Fibroblast of skin of abdomen (primary cell): Measurements from ENCODE around the gene RCAN3.
A peak's percentile ranks its signal among the peaks of the same experiment; 100 is the strongest.
"Not testable (repeated sequence)": the region's sequence is repeated elsewhere in the genome, so short reads cannot be mapped to it uniquely, and the experiment has no call there.

Experiments
- DNase-seq: peaks from one replicate; pipeline ENCODE4 v3.0.0-alpha.2; 2013

The RCAN3 gene

DNA sequence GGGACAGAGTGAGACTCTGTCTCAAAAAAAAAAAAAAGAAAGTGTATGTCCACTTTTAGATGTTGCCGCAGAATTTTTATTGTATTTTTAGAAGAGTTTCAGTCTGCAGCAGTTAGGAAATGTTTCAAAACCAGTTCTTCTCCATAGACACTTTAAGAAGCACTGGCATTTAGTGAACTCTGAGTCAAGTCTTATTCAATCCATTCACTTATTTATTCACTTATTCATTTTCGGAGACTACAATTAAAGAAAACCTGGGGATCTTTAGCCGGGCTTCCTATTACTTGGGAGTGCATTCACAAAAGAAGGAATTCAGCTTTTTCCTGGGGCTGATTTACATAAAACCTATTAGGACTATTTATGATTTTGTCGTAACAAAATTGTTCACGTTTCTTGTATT, 12.3 kb downstream of the RCAN3 start:
- DNase-seq: no peak

DNA sequence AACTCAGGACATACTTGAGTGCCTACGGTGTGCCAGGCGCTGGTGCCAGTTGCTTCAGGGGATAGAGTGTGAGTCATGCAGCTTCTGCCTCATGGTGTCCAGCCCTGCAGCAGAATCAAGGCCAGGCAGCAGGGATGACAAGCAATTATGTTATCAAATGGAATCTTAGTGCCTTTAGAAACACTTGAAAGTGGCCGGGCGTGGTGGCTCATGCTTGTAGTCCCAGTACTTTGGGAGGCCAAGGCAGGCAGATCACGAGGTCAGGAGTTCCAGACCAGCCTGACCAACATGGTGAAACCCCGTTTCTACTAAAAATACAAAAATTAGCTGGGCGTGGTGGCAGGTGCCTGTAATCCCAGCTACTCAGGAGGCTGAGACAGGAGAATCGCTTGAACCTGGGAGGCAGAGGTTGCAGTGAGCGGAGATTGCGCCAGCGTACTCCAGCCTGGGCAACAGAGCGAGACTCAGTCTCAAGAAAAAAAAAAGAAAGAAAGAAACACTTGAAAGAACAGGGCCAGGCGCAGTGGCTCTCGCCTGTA, 13.1 kb downstream of the RCAN3 start:
- DNase-seq: peak; percentile 5

DNA sequence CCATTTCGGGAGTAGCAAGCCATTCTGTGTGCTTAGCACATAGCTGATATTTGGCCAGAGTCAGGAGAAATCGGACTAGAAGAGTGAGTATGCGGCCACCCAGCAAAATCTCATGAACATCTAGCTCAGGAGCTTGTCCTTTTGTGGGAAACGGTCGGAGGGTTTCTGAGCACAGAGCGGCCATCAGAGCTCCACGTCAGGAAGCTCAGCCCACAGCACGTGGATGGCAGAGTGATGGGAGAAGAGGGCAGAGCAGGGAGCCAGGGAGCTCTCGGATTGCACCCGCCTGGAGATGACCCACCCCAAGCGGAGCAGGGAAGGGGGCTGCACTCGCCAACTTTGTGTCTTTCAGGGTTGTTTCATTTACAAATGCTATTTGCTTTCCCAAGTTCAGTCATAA, 13.9 kb downstream of the RCAN3 start:
- no peak for DNase-seq

DNA sequence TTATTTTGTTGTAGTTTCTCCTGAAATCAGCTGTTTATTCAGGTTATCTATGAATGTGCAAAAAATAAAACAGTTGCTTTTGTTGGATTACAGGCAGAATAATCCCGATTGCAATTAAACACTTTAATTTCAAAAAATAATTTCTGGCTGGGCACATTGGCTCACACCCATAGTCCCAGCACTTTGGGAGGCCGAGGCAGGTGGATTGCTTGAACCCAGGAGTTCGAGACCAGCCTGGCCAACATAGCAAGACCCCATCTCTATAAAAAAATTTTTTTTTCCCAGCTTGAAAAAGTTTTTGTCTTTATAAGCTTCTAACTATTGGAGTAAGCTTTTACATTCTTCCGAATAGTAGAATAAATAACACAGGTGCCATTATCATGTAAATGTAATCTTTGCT, 15.3 kb downstream of the RCAN3 start:
- no peak for DNase-seq

DNA sequence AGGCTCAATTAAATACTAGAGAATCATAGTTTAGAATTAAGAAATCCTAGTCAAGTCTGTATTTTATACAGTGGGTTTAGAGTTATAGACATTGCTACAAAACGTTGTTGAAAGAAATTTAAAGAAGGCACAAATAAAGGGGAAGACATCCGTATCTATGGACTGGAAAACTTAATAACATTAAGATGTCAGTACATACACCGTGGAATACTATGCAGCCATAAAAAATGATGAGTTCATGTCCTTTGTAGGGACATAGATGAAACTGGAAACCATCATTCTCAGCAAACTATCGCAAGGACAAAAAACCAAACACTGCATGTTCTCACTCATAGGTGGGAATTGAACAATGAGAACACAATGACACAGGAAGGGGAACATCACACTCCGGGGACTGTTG, 17.6 kb downstream of the RCAN3 start:
- DNase-seq: not testable (repeated sequence)

DNA sequence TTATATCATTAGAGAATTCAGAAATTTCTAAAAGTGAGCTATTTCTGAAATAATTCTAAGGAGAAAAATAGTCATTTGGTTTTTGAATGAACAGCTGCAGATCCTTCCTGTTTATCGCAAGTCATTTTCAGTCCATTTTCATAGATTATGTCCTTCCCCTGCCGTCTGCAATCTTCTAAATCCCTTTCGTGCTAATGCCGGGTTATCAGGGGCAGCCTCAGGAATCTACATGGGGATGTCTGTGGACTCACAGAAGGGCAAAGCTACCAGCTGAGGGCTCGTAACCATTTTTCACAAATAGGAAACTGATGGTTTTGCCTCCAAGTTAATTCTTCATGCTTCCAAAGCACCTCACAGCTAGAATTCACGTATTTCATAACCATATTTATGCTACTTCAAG, 23.0 kb downstream of the RCAN3 start:
- DNase-seq: no peak

DNA sequence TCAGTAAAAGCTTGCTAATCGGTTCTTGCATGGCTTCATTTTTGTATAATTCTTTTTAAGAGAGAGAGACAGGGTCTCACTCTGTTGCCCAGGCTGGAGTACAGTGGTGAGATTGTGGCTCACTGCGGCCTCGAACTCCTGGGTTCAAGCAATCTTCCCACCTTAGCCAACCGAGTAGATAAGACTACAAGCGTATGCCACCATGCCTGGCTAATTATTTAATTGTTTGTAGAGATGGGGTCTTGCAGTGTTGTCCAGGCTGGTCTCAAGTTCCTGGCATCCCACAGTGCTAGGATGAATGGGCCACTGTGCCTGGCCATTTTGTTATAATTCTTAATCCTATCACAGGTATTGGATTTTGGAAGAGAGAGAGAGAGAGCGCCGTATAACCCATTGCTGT, 23.4 kb downstream of the RCAN3 start:
- DNase-seq: no peak

DNA sequence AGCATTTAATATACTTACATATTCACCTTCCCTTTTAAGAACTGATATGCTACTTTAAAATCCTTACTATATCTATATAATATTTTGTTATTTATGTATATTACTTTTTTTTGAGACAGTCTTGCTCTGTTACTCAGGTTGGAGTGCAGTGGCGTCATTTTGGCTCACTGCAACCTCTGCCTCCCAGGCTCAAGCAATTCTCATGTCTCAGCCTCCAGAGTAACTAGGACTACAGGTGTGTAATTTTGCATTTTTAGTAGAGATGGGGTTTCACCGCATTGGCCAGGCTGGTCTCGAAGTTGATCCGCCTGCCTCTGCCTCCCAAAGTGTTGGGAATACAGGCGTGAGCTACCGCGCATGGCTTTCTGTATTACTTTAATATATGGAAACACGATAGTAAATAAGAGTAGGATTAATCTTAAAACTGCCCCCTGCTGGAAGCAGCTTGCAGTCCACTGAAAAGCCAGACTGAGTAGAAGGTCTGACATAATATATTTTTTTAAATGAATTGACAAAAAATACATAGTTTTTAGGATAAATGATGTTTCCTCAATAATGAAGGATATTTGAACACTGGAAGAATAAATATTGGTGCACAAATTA, 24.4 kb downstream of the RCAN3 start:
- no peak for DNase-seq

DNA sequence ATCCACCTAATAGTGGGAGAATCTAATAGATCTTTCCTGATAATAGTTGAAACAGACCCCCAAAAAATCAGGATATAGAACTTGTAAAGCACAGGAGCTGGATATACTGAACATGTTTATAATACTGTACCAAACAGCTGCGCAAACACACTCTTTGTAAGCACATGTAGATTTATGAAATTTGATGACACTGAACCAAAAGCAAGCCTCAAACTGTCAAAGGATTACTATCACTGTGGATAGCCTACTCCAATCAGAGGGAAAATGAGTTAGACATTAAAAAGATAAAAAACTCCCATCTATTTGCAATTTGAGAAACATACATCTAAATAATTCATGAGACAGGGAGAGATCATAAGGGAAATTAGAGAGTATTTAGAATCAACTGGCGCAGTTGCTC, 26.1 kb downstream of the RCAN3 start:
- DNase-seq: no peak

DNA sequence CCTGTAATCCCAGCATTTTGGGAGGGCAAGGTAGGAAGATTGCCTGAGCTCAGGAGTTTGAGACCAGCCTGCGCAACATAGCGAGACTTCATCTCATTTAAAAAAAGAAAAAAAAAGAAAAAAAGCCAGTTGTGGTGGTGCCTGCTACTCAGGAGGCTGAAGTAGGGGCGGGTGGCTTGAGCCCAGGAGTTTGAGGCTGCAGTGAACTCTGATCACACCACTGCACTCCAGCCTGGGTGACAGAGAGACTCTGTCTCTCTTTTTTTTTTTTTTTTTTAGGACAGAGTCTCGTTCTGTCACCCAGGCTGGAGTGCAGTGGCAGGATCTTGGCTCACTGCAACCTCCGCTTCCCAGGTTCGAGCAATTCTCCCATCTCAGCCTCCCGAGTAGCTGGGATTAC, 26.7 kb downstream of the RCAN3 start:
- not testable (repeated sequence) for DNase-seq

DNA sequence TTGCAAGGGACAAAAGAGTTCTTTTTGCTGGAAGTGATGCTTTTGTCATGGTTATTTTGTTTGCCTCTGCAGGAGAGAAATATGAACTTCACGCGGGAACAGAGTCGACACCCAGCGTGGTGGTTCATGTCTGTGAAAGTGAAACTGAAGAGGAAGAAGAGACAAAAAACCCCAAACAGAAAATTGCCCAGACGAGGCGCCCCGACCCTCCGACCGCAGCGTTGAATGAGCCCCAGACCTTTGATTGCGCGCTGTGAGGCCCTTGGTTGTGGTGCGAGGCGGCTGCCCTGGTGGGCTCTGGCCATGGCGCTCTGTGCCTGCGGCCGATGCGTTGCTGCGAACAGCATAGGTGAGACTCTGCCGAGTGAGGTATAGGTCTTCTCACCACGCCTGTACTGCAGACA, 32.4 kb downstream of the RCAN3 start:
- no peak for DNase-seq

DNA sequence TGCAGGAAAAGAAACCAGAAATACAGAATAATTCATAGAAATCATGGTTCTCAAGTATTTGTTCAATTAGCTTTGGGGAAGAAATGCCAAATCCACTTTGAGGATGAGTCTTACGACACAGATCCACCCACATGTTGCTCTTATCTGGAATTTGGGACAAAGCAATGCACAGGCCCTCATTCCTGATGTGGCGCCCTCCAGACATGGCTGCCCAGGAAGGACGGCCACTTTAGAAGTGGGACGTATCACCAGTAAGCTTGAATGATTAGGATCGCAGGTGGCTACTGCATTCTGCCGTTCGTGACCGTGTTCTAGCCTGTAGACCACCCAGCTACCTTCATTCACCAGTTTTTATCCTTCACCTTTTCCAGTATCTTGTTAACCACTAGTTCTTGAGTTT, 33.1 kb downstream of the RCAN3 start:
- DNase-seq: no peak

DNA sequence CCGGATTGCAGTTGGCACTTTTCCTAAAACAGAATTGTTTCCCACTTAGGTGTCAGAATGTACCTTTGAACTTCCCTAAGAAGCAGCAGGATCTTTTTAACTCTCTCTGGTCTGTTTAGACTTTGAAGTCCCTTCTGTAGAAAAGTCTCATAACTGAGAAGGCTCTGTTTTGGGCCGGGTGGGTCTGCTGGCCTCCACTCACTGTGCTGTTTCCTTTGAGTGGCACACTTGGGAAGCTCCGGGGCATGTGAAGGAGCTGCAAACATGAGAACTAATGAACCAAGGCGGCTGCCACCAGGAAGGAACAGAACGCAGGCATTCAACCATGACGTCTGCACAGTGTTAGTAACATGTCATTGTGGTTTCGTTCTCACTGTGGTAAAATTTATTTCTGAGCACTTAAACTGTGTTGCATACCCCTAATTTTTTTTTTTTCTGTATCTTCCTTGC, 33.8 kb downstream of the RCAN3 start:
- DNase-seq: peak; percentile 38

DNA sequence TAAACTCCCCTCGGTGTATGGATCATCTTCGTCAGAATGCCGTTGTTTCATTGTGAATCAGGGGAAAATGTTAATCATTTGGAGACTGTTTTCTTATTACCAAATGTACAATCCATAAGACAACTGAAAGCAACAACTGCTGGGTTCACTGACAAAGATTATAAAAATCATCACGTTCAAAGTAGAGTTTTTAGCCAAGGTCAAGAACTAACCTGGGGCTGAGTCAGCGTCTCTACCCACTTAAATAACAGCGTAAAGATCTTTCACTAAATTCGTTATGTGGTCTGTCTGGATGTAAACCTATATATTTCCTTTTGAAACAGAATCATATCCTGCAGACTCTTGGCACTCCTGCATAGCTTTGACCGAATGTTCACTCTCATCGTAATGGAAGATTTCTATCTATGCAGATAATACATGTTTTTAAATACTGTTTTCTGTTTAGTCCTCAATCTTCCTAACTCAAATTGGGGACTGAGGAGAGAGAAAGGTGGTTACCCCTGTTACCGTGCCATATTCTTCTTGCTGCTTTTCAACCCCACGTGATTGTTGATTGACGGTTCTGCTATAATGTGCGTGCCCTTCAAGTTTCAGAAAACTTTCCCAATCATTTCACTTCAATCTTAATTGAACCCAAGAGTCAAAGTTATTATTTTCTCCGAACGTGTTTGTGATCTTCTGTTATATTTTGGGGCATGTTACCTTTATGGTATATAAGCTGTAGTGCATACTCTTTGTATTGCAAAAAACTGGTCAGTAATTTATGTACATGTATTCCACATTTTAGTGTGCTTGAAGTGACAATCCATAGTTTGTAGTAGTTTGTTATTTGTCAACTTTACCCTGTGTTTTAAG, 37.6 kb downstream of the RCAN3 start:
- no peak for DNase-seq

DNA sequence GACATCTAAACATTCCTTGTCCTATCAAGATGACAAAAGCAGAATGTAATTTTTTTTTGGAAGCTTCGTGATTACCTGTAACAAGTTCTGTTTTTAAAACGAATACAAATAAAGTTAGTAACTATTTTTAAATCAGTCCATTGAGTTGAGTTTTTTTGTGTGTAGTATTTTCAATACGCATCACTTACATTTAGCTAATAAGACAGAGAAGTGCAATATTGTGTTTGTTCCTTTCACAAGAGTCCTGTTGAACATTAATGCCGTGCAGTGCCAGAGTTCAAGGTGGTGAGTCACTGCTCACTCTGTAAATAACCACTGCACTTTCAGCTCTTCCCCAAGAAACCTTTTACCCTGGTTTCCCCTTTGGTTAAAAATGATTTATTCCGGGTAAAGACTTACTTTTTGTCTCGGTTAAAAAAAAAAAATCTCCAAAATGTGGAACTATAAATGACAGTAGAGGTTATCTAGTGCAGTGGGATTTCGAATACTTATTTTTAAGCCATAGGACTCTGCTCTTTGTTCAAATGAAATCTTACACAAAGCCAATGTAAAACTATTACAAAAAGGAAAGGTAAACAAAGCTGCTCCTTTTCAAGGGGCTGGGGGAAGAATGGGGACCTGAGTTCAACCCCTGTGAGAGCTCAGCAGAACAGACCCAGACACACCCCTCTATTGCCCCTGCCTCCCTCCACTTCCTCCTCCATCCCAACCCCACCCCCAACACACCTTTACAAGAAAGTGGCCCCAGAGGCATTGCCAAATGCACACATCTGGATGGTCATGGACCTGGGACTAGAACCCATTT, 38.5 kb downstream of the RCAN3 start:
- peak; percentile 40 for DNase-seq

DNA sequence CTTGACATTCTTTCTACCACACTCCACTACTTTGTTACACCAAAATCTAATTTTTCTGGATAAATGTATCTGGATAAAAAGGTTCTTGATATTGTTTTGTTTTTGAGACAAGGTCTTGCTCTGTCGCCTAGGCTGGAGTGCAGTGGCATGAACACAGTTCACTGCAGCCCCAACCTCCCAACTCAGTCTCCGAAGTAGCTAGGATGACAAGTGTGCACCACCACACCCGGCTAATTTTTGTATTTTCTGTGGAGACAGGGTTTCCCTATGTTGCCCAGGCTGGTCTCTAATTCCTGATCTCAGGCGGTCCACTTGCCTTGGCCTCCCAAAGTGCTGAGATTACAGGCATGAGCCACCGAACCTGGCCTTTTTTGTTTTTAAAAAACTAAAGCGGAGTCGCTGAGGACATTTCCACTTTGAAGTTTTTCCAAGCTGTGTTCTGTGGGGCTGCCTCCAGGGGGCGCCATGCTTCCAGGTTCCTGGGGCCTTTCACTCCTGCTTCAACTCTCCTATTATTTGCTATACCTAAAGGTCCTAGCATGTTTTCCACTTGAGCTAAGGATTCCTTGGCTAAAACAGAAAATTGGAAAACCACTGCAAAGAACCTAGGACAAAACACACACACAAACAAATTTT, 39.2 kb downstream of the RCAN3 start:
- no peak for DNase-seq

DNA sequence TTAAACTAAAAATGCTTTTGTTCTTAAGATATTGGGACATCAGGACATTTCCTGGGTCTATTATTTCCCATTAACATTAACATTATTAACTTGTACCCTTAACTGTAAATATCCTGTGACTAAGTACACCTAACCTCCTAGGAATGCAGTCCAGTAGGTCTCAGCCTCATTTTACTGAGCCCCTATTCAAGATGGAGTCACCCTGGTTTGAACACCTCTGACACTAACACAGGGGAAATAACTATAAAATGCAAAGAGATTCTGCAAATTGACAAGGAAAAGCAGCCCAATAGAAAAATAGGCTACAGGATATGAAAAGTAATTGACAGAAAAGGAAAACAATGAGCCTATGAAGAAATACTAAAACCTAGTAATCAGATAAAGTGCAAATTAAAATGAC, 41.6 kb downstream of the RCAN3 start:
- no peak for DNase-seq

DNA sequence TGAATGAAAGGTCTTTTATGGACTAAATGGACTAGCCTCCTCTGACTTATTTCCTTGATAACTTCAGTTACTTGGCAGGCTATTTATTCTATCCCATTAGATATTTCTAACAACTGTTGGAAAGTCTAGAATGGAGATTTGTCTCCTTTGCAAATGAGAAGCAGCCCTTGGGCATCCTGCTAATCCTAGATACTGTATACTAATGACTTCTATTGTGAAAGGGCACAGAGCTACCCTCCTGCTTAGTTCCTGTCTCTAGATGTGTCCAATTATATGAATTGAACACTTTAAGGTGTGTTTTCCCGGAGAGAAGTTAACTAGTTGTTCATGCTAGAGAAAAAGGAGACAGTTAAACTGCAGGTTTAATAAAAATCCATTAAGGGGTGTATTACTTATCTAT, 43.0 kb downstream of the RCAN3 start:
- no peak for DNase-seq

DNA sequence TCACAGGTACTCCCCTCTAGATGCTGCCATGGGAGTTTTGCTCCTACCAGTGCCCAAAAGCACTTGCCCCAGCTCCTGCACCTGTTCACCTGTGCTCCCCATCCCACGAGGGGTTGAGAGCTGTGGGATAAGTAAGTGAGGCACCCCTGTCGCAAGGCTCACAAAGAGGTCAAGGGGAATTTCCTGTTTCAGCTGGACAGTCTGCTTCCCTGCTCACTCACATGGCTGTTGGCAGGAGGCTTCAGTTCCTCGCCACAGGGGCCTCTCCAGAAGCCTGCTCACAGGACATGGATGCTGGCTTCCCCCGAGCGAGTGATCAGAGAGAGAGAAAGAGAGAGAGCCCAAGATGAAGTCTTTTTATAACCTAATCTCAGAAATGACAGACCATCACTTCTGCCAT, 44.6 kb downstream of the RCAN3 start:
- no peak for DNase-seq

DNA sequence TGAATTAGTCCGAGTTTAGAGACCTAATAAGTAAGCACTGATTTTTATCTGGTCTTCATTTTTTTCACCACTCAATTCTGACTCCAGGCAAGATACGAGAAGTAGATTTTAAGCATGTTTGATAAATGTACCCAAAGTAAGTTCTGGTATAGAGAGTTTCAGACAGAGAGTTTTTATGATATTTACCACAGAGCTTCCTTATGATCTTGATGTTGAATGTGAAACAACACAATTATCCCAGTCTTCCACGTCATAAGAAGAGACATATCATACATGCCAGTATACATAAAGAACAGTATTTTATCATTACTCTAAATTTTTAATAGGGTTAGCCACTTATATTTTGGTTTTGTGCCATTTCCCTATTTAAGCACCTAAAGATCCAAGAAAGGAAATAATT, 45.4 kb downstream of the RCAN3 start:
- DNase-seq: no peak

DNA sequence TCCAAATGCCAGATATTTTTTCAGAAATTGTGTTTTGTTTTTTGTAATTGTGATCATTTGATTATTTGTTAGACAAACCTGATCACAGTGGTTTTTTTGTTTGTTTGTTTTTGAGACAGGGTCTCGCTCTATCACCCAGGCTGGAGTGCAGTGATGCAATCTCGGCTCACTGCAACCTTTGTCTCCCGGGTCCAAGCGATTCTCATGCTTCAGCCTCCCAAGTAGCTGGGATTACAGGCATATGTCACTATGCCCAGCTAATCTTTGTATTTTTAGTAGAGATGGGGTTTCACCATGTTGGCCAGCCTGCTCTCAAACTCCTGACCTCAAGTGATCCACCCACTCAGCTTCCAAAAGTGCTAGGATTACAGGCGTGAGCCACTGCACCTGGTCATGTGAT, 46.6 kb downstream of the RCAN3 start:
- DNase-seq: not testable (repeated sequence)

DNA sequence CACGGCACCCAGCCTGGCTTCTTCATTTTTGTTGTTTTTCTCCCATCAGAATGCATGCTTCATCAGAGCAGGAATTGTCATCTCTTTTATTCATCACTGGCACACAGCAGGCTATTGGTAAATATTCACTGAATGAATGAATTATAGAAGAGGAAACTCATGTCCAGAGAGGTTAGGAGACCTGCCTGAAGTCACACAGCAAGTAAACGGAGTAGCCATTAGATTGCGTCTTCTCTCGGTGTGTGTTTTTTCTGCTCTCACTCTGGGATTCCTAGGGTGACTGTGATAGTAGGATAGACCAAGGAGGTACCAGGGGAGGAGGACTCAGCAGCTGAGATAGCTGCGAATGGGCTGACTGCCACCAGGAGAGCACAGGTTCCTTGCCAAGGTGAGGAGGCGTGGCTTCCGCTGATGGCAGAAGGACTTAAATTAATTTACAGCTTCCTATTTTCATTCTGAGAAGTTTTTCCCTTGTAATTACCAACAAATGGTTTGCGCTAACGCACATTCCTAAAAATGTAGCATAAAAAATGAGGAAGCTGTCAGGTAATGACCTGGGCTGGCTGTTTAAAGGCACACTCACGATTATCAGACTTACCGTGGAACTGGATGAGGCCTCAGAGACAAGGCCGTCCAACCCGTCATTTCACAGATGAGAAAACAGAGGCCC, 48.8 kb downstream of the RCAN3 start:
- no peak for DNase-seq
